C1 segment of cervical spinal cord (tissue), 14 donors: ENCODE results near the gene ENGASE.

Source experiments
- DNase-seq, 14 donors: peaks; one replicate each; lab custom pipeline; 2025; lab: John Stamatoyannopoulos, UW

ENGASE gene

GRCh38 chr17:79091226-79091670, 16.6 kb downstream of the ENGASE start:
- no peak for DNase-seq

- DNase-seq = no peak
These were observed 17.9 kb downstream of the ENGASE start for GRCh38 chr17:79092567-79092966.

- DNase-seq = no peak
These were observed 18.6 kb downstream of the ENGASE start for GRCh38 chr17:79093270-79093669.

GRCh38 chr17:79094261-79094660, 19.6 kb downstream of the ENGASE start:
- no peak for DNase-seq

- DNase-seq = no peak
These were observed 20.9 kb downstream of the ENGASE start for GRCh38 chr17:79095345-79096055.

- DNase-seq = no peak
These were observed 21.9 kb downstream of the ENGASE start for GRCh38 chr17:79096477-79096876.

GRCh38 chr17:79097226-79098055, 22.8 kb downstream of the ENGASE start:
- no peak for DNase-seq

GRCh38 chr17:79098282-79098867, 23.8 kb downstream of the ENGASE start:
- no peak for DNase-seq

GRCh38 chr17:79100405-79100804, 25.8 kb downstream of the ENGASE start:
- DNase-seq = no peak

GRCh38 chr17:79101111-79101673, 26.6 kb downstream of the ENGASE start:
- no peak for DNase-seq

- no peak for DNase-seq
These were observed 27.6 kb downstream of the ENGASE start for GRCh38 chr17:79102214-79102613.

GRCh38 chr17:79104898-79105600, 30.4 kb downstream of the ENGASE start:
- no peak for DNase-seq

- no peak for DNase-seq
These were observed 31.3 kb downstream of the ENGASE start for GRCh38 chr17:79105937-79106336.

- no peak for DNase-seq
These were observed 32.3 kb downstream of the ENGASE start for GRCh38 chr17:79106958-79107357.

GRCh38 chr17:79107499-79108231, 33.0 kb downstream of the ENGASE start:
- DNase-seq = no peak

GRCh38 chr17:79108232-79108850, 33.7 kb downstream of the ENGASE start:
- peak in 1 of 14 donors; percentile 76 for DNase-seq

- no peak for DNase-seq
These were observed 34.2 kb downstream of the ENGASE start for GRCh38 chr17:79108870-79109269.

GRCh38 chr17:79109584-79109983, 35.0 kb downstream of the ENGASE start:
- DNase-seq = no peak

- DNase-seq = no peak
These were observed 36.5 kb downstream of the ENGASE start for GRCh38 chr17:79111097-79111496.

- DNase-seq = no peak
These were observed 37.8 kb downstream of the ENGASE start for GRCh38 chr17:79112471-79112870.
